Testis (tissue), 3 donors: ENCODE measurements around the gene PCSK4. TPM values are rescaled to one million over a fixed set of nuclear protein-coding genes. Genes with fewer than 3 reads are reported as not detected.

Experiments used
- DNase-seq: peaks from one replicate; pipeline ENCODE4 v3.0.0-alpha.2; 2019
- H3K27ac ChIP-seq, 2 donors: fragments of 200-600 bp; sonication (generic); one replicate each; pipeline ENCODE4 v1.5.1; 2019
- H3K27me3 ChIP-seq: fragments of 200-600 bp; sonication (generic); one replicate; pipeline ENCODE4 v1.5.1; 2019
- H3K36me3 ChIP-seq: fragments of 200-600 bp; sonication (generic); one replicate; pipeline ENCODE4 v1.5.1; 2017; ENCODE audit warnings: low read depth; ENCODE audit errors: missing control alignments
- H3K4me1 ChIP-seq: fragments of 200-600 bp; sonication (generic); one replicate; pipeline ENCODE4 v1.5.1; 2019
- H3K4me3 ChIP-seq, 2 donors: fragments of 200-600 bp; sonication (generic); one replicate each; pipeline ENCODE4 v1.5.1; 2017 to 2019
- H3K9me3 ChIP-seq: fragments of 200-600 bp; sonication (generic); one replicate; pipeline ENCODE4 v1.5.1; 2017
- CTCF ChIP-seq, 3 experiments: fragments of 450-650 bp in 2 of 3; fragments of 200-600 bp in 1 of 3; sonication (generic) in 1 of 3; IDR thresholded peaks; one replicate each; pipeline ENCODE4 v1.5.1; 2016 to 2019; ENCODE audit warnings: antibody characterized with exemption in 3 of 3, mild to moderate bottlenecking in 2 of 3, moderate library complexity in 1 of 3
- POLR2A ChIP-seq: fragments of 450-650 bp; IDR thresholded peaks from one replicate; pipeline ENCODE4 v1.6.1; 2017; ENCODE audit warnings: antibody characterized with exemption, mild to moderate bottlenecking, moderate library complexity
- WGBS, 2 donors: methylation state at CpG; one replicate each; pipeline ENCODE4 v1.1.5; 2018; 5-methylcytosine and 5-hydroxymethylcytosine counted together
- intact Hi-C: fragments of 100-400 bp; cut with DNase I; formaldehyde crosslinking; loops from one replicate; pipeline ENCODE4 v1.15.1; 2023; ENCODE audit warnings: low total_unique reads
- polyA plus RNA-seq: library from polyadenylated mRNA; stranded (reverse); fragments of 350-450 nt; fragmentation: Illumina TruSeq; extraction: RNeasy Lipid Tissue Mini Kit (QIAGEN cat#74804); gene quantifications from one replicate; pipeline ENCODE4 v1.2.3, GENCODE V29; 2014; ENCODE audit warnings: low read depth, low replicate concordance; ENCODE audit not compliant: insufficient read depth
- total RNA-seq, 2 donors: library from RNA; depleted of rRNA; stranded (reverse); fragments of >200 nt; gene quantifications; one replicate each; pipeline ENCODE4 v1.2.3, GENCODE V29; 2016

The PCSK4 gene
- total and polyA plus RNA-seq, 3 donors from 2014 or later = 108 to 203 (median 179) TPM

GRCh38 chr19:1505991-1506881, 16.1 kb upstream of the PCSK4 start:
- Histone ChIP-seq H3K9me3 (no peaks in the 10 kb centered on the region), H3K27me3 (no peaks in the 10 kb centered on the region), H3K4me1 (peaks cover 26% of the 10 kb centered on the region), H3K27ac (no peak overlapping the region), H3K36me3 (no peaks in the 10 kb centered on the region), H3K4me3 (no peak overlapping the region)
- intact Hi-C loops = no loop called here
- TF ChIP-seq CTCF (IDR thresholded peaks at IDR 0.05) (no peak), POLR2A (no peak)
- WGBS, 2 donors = 90 to 96% methylated on average over 31 to 45 of the region's 45 CpGs
- no peak for DNase-seq

GRCh38 chr19:1505012-1505411, 14.9 kb upstream of the PCSK4 start:
- intact Hi-C loops = no loop called here
- TF ChIP-seq CTCF (IDR thresholded peaks at IDR 0.05) (no peak), POLR2A (no peak)
- no peaks in the 10 kb centered on the region for H3K36me3 ChIP-seq
- no peaks in the 10 kb centered on the region for H3K9me3 ChIP-seq
- H3K27ac ChIP-seq = no peak overlapping the region
- no peaks in the 10 kb centered on the region for H3K27me3 ChIP-seq
- DNase-seq = no peak
- peaks cover 21% of the 10 kb centered on the region for H3K4me1 ChIP-seq
- 73 to 85% methylated on average over 8 of the region's 8 CpGs for WGBS, 2 donors
- no peak overlapping the region for H3K4me3 ChIP-seq

- no peak for TF ChIP-seq CTCF (IDR thresholded peaks at IDR 0.05)
- no peak for TF ChIP-seq POLR2A
- no peaks in the 10 kb centered on the region for H3K36me3 ChIP-seq
- H3K27me3 ChIP-seq = no peaks in the 10 kb centered on the region
- H3K9me3 ChIP-seq = no peaks in the 10 kb centered on the region
- 53 to 64% methylated on average over 10 to 23 of the region's 23 CpGs for WGBS, 2 donors
- no peak overlapping the region for H3K27ac ChIP-seq
- intact Hi-C loops = no loop called here
- DNase-seq = no peak
- H3K4me1 ChIP-seq = peaks cover 21% of the 10 kb centered on the region
- no peak overlapping the region for H3K4me3 ChIP-seq
Measured at GRCh38 chr19:1503925-1504773, 14.0 kb upstream of the PCSK4 start.

GRCh38 chr19:1503089-1503924, 13.2 kb upstream of the PCSK4 start:
- intact Hi-C loops = no loop called here
- H3K36me3 ChIP-seq = no peaks in the 10 kb centered on the region
- peaks cover 21% of the 10 kb centered on the region for H3K4me1 ChIP-seq
- H3K4me3 ChIP-seq = peak overlapping the region; percentile 8 to 34
- 0 to 3% methylated on average over 17 to 49 of the region's 49 CpGs for WGBS, 2 donors
- no peaks in the 10 kb centered on the region for H3K27me3 ChIP-seq
- no peaks in the 10 kb centered on the region for H3K9me3 ChIP-seq
- peak; percentile 80 for DNase-seq
- TF ChIP-seq CTCF (IDR thresholded peaks at IDR 0.05) (peak; percentile 53 to 87 (median 78)), POLR2A (no peak)
- H3K27ac ChIP-seq = peak overlapping the region in 1 of 2 donors; percentile 64
